ENCODE results near the gene UBAC1. TPM values are rescaled to one million over a fixed set of nuclear protein-coding genes. Genes with fewer than 3 reads are reported as not detected.
"Not testable (repeated sequence)": the region's sequence is repeated elsewhere in the genome, so short reads cannot be mapped to it uniquely, and the experiment has no call there.

The UBAC1 gene
- total RNA-seq, 1 donor from 2014 or later: 34.5 TPM

DNA sequence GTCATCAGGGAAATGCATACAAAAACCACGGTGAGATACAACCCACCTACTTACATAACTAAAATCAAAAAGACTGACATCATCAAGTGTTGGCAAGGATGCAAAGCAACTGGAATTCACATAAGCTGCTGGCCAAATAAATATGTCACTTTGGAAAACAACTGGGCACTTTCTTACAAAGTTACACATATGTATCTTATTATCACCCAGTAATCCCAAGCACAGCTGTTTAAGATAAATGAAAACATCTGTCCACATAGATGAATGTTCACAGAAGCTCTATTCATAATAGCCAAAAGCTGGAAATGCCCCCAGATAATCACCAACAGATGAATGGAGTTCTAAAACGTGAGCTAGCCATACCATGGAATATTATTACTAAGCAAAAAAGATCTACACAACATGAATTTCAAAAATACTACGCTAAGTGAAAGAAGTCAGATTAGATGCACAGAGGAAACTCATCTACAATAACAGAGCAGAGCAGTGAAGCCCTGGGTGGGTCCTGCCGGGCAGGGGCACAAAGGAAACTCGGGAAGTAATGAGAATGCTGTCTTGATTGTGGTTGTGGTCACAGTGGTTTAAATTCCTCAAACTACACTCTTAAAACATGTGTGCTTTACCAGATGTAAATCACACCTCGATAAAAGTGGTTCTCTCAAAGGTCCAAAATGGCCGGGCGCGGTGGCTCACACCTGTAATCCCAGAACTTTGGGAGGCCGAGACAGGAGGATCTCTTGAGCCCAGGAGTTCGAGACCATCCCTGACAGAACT lies 62.4 kb downstream of the UBAC1 start:
- TF ChIP-seq, protein P1, sequence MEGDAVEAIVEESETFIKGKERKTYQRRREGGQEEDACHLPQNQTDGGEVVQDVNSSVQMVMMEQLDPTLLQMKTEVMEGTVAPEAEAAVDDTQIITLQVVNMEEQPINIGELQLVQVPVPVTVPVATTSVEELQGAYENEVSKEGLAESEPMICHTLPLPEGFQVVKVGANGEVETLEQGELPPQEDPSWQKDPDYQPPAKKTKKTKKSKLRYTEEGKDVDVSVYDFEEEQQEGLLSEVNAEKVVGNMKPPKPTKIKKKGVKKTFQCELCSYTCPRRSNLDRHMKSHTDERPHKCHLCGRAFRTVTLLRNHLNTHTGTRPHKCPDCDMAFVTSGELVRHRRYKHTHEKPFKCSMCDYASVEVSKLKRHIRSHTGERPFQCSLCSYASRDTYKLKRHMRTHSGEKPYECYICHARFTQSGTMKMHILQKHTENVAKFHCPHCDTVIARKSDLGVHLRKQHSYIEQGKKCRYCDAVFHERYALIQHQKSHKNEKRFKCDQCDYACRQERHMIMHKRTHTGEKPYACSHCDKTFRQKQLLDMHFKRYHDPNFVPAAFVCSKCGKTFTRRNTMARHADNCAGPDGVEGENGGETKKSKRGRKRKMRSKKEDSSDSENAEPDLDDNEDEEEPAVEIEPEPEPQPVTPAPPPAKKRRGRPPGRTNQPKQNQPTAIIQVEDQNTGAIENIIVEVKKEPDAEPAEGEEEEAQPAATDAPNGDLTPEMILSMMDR (conservative IDR thresholded peaks at IDR 0.05): no peak
- DNase-seq (ENCODE audit: extremely low spot score, unreplicated experiment): no peak
- Mint-ChIP-seq H3K4me3 (peak overlapping the region; percentile 4), H3K4me1 (ENCODE audit: unreplicated experiment) (peaks cover 17% of the 10 kb centered on the region), H3K9me3 (peaks cover 29% of the 10 kb centered on the region), H3K27ac (no peak overlapping the region), H3K36me3 (peaks cover 57% of the 10 kb centered on the region), H3K27me3 (no peaks in the 10 kb centered on the region)

DNA sequence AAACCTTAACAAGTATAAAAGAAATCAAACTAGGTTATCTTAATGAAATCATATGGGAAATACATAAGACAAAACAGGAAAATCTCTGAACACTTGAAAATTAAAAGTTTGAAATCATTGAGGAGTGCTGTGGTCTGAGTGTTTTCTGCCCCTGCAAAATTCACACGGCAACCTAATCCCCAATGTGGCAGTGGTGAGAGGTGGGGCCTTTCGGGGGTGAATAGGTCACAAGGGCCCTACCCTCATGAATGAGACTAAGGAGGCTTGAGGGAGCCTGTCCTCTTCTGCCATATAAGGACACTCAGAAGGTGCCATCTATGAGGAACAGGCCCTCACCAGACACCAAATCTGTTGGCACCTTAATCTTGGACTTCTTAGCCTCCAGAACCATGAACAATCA lies 64.5 kb downstream of the UBAC1 start:
- TF ChIP-seq, protein P1 (conservative IDR thresholded peaks at IDR 0.05): no peak
- Mint-ChIP-seq H3K36me3 (peaks cover 45% of the 10 kb centered on the region), H3K4me1 (ENCODE audit: unreplicated experiment) (peaks cover 18% of the 10 kb centered on the region), H3K9me3 (peaks cover 25% of the 10 kb centered on the region), H3K4me3 (no peak overlapping the region), H3K27me3 (no peaks in the 10 kb centered on the region), H3K27ac (no peak overlapping the region)
- no peak for DNase-seq (ENCODE audit: extremely low spot score, unreplicated experiment)

DNA sequence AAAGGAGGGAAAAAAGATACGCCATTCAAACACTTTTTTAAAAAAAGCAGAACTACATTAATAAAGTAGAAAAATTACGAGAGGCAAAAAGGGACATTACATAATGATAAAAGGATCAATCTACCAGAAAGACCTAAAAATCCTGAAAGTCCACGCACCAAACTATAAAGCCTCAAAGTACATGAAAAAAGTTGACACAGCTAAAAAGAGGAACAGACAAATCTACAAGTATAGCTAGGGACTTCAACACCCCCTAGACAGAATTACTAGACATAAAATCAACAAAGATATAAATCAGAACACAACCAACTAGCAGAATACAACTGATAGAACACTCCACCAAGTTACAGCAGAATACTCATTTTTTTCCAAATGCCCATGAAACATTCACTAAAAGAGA lies 65.0 kb downstream of the UBAC1 start:
- Mint-ChIP-seq H3K27me3 (no peaks in the 10 kb centered on the region), H3K9me3 (peaks cover 23% of the 10 kb centered on the region), H3K4me1 (ENCODE audit: unreplicated experiment) (peaks cover 22% of the 10 kb centered on the region), H3K4me3 (no peak overlapping the region), H3K36me3 (peaks cover 42% of the 10 kb centered on the region), H3K27ac (no peak overlapping the region)
- TF ChIP-seq, protein P1 (conservative IDR thresholded peaks at IDR 0.05): no peak
- DNase-seq (ENCODE audit: extremely low spot score, unreplicated experiment): no peak

DNA sequence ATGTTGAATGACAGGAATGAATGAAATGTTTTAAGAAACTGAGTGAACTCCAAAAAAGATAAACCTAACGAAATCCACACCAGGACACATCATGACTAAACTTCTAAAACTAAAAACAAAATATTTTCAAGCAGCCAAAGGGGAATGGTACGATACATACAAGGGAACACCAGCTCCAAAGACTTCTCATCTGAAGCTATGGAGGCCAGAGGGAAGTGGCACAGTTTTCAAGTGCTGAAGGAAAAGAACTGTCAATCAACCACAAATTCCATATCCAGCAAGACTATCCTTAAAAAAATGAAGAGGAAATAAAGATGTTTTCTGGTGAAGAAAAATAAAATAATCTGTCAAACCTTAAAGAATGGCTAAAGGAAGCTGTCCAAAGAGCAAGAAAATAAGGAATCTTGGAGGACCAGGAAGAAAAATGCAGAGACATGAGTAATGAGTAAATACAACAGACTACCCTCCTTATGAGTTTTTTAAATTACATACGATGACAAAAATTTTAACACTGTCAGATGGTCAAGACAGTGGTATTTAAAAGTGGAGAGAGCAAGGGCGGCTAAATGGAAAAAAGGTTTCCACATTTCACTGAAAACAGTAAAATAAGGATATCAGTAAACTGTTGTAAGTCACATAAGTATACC lies 65.8 kb downstream of the UBAC1 start:
- H3K36me3 Mint-ChIP-seq: peaks cover 39% of the 10 kb centered on the region
- H3K9me3 Mint-ChIP-seq: peaks cover 23% of the 10 kb centered on the region
- H3K4me3 Mint-ChIP-seq: no peak overlapping the region
- no peak overlapping the region for H3K27ac Mint-ChIP-seq
- no peak for DNase-seq (ENCODE audit: extremely low spot score, unreplicated experiment)
- peaks cover 31% of the 10 kb centered on the region for H3K4me1 Mint-ChIP-seq (ENCODE audit: unreplicated experiment)
- no peaks in the 10 kb centered on the region for H3K27me3 Mint-ChIP-seq
- TF ChIP-seq, protein P1 (conservative IDR thresholded peaks at IDR 0.05): no peak

DNA sequence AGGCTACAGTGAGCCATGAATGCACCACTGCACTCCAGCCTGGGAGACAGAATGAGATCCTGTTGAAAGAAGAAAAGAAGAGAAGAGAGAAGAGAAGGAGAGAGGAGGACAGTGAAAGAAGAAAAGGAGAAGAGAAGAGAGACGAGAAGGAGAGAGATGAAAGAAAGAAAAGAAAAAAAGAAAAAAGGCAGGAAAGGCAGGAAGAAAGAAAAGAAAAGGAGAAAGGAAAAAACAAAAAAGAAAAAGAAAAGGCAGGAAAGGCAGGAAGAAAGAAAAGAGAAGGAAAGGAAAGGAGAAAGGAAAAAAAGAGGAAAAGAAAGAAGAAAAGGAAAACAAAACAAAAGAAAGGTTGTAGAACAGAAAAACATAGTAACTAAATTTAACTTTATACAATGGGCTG lies 68.1 kb downstream of the UBAC1 start:
- peaks cover 37% of the 10 kb centered on the region for H3K4me1 Mint-ChIP-seq (ENCODE audit: unreplicated experiment)
- no peak for DNase-seq (ENCODE audit: extremely low spot score, unreplicated experiment)
- H3K36me3 Mint-ChIP-seq: peaks cover 25% of the 10 kb centered on the region
- TF ChIP-seq, protein P1 (conservative IDR thresholded peaks at IDR 0.05): no peak
- no peaks in the 10 kb centered on the region for H3K27me3 Mint-ChIP-seq
- no peak overlapping the region for H3K27ac Mint-ChIP-seq
- H3K4me3 Mint-ChIP-seq: no peak overlapping the region
- peaks cover 13% of the 10 kb centered on the region for H3K9me3 Mint-ChIP-seq

DNA sequence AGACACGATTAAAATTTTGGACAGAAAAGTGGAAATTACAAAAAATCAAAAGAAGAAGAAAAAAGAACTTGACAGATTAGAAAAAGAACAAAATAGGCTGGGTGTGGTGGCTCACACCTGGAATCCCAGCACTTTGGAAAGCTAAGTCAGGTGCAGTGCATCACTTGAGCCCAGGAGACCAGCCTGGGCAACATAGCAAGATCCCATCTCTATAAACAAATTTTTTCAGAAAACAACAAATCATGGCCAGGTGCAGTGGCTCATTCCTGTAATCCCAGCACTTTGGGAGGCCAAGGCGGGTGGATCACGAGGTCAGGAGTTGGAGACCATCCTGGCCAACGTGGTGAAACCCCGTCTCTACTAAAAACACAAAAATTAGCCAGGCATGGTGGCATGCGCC lies 68.8 kb downstream of the UBAC1 start:
- H3K4me3 Mint-ChIP-seq; H3K9me3 Mint-ChIP-seq; DNase-seq (ENCODE audit: extremely low spot score, unreplicated experiment); H3K27me3 Mint-ChIP-seq; H3K27ac Mint-ChIP-seq: not testable (repeated sequence)
- Mint-ChIP-seq H3K4me1 (ENCODE audit: unreplicated experiment) (peaks cover 42% of the 10 kb centered on the region), H3K36me3 (peaks cover 17% of the 10 kb centered on the region)
